ENCODE results near the gene SLC24A1.

- TF ChIP-seq CTCF (IDR thresholded peaks at IDR 0.05) (no peak), ZFX (IDR thresholded peaks at IDR 0.05; ENCODE audit: borderline replicate concordance) (no peak)
These were observed 18.6 kb upstream of the SLC24A1 start for GRCh38 chr15:65603134-65603533.

Data from 22Rv1 (cell line).